ENCODE results near the gene MRTFA. TPM values are rescaled to one million over a fixed set of nuclear protein-coding genes. Genes with fewer than 3 reads are reported as not detected.
A peak's percentile ranks its signal among the peaks of the same experiment; 100 is the strongest.

The MRTFA gene
- total RNA-seq, 1 experiment from 2014 or later, result 44.7 TPM

GRCh38 chr22:40517631-40518030 is 118.9 kb downstream of the MRTFA start:
- Histone ChIP-seq H3K4me2 (no peak overlapping the region), H3K27ac (no peak overlapping the region), H3K4me1 (replicated peaks; ENCODE audit: insufficient read depth) (peaks cover 9% of the 10 kb centered on the region), H2AFZ (no peak overlapping the region), H3F3A (ENCODE audit: insufficient read depth, low read depth) (peaks cover 13% of the 10 kb centered on the region; the same call in 1 of the 2 replicates), H3K4me3 (no peak overlapping the region), H3K27me3 (ENCODE audit: insufficient read depth, low read depth) (no peaks in the 10 kb centered on the region), H4K20me1 (ENCODE audit: insufficient read depth) (no peaks in the 10 kb centered on the region), H3K9me2 (ENCODE audit: insufficient read depth) (no peaks in the 10 kb centered on the region), H3K79me2 (ENCODE audit: low read depth) (peaks cover 13% of the 10 kb centered on the region), H3K36me3 (ENCODE audit: low read depth) (0 out of 2 replicates have a peak, but pooled peaks cover 3% of the 10 kb centered on the region), H3K9me3 (ENCODE audit: insufficient read depth, low read depth) (no peaks in the 10 kb centered on the region)
- BruUV-seq (replicated peaks), result no TSS peak
- intact Hi-C loops (cut with micrococcal nuclease; ENCODE audit: unreplicated experiment), result no loop called here
- TF ChIP-seq EZH2 (IDR thresholded peaks at IDR 0.05; ENCODE audit: low read depth), result no peak
- no peak for TF ChIP-seq CTCF (conservative IDR thresholded peaks at IDR 0.05)
- POLR2A ChIA-PET (ENCODE audit: unreplicated experiment), result interaction anchor here (0.6 kb wide), 1 partner anchor 24 kb away, joined by 4 read pairs; no protein-coding TSS in a partner anchor
- no peak for DNase-seq
- CTCF ChIA-PET, result no interaction called here

GRCh38 chr22:40516416-40516815 is 120.1 kb downstream of the MRTFA start:
- Histone ChIP-seq H3K4me3 (no peak overlapping the region), H4K20me1 (ENCODE audit: insufficient read depth) (no peaks in the 10 kb centered on the region), H3K79me2 (ENCODE audit: low read depth) (peaks cover 23% of the 10 kb centered on the region), H2AFZ (no peak overlapping the region), H3K9me3 (ENCODE audit: insufficient read depth, low read depth) (no peaks in the 10 kb centered on the region), H3K36me3 (ENCODE audit: low read depth) (0 out of 2 replicates have a peak, but pooled peaks cover 3% of the 10 kb centered on the region), H3K4me2 (no peak overlapping the region), H3K9me2 (ENCODE audit: insufficient read depth) (no peaks in the 10 kb centered on the region), H3K27ac (no peak overlapping the region), H3K27me3 (ENCODE audit: insufficient read depth, low read depth) (no peaks in the 10 kb centered on the region), H3K4me1 (replicated peaks; ENCODE audit: insufficient read depth) (peaks cover 21% of the 10 kb centered on the region), H3F3A (ENCODE audit: insufficient read depth, low read depth) (peaks cover 24% of the 10 kb centered on the region; the same call in 1 of the 2 replicates)
- DNase-seq, result no peak
- ChIA-PET CTCF (interaction anchor here (1.0 kb wide), 1 partner anchor 34 kb away, joined by 3 read pairs; no protein-coding TSS in a partner anchor), POLR2A (ENCODE audit: unreplicated experiment) (no interaction called here)
- no peak for TF ChIP-seq EZH2 (IDR thresholded peaks at IDR 0.05; ENCODE audit: low read depth)
- TF ChIP-seq CTCF (conservative IDR thresholded peaks at IDR 0.05), result no peak
- intact Hi-C loops (cut with micrococcal nuclease; ENCODE audit: unreplicated experiment), result no loop called here
- BruUV-seq (replicated peaks), result no TSS peak

GRCh38 chr22:40512426-40513136 is 123.9 kb downstream of the MRTFA start:
- Histone ChIP-seq H2AFZ (no peak overlapping the region), H3K4me2 (peak overlapping the region; percentile 13; the same call in 1 of the 2 replicates)
- no TSS peak for BruUV-seq (replicated peaks)

More at GRCh38 chr22:40512426-40513136, 123.9 kb downstream of the MRTFA start:
- Histone ChIP-seq H3K4me3 (no peak overlapping the region), H3K27ac (peak overlapping the region; percentile 94), H3K27me3 (ENCODE audit: insufficient read depth, low read depth) (no peaks in the 10 kb centered on the region), H3K79me2 (ENCODE audit: low read depth) (peaks cover 38% of the 10 kb centered on the region), H3K4me1 (replicated peaks; ENCODE audit: insufficient read depth) (peaks cover 60% of the 10 kb centered on the region), H3K9me3 (ENCODE audit: insufficient read depth, low read depth) (no peaks in the 10 kb centered on the region), H3K36me3 (ENCODE audit: low read depth) (no peaks in the 10 kb centered on the region), H4K20me1 (ENCODE audit: insufficient read depth) (no peaks in the 10 kb centered on the region), H3K9me2 (ENCODE audit: insufficient read depth) (no peaks in the 10 kb centered on the region), H3F3A (ENCODE audit: insufficient read depth, low read depth) (peaks cover 62% of the 10 kb centered on the region)
- DNase-seq, result peak in 1 of 2 experiments; percentile 82
- POLR2A ChIA-PET (ENCODE audit: unreplicated experiment), result interaction anchor here (0.6 kb wide), 3 partner anchors 77 to 1880 kb away, joined by 3 to 6 read pairs (median 6); no protein-coding TSS in a partner anchor
- CTCF ChIA-PET, result interaction anchor here (0.6 kb wide), 1 partner anchor 695 kb away, joined by 3 read pairs; no protein-coding TSS in a partner anchor
- TF ChIP-seq EZH2 (IDR thresholded peaks at IDR 0.05; ENCODE audit: low read depth), result no peak
- no peak for TF ChIP-seq CTCF (conservative IDR thresholded peaks at IDR 0.05)
- intact Hi-C loops (cut with micrococcal nuclease; ENCODE audit: unreplicated experiment), result no loop called here

All from PC-9 (cell line).